ENCODE data around the gene PXK.

- no peak for TF ChIP-seq CTCF (conservative IDR thresholded peaks at IDR 0.05 in 1 of 2, IDR thresholded peaks at IDR 0.05 in 1 of 2; ENCODE audit: low read depth in 1 of 2, low read length in 2 of 2)
- no peak for TF ChIP-seq EZH2 (IDR thresholded peaks at IDR 0.05; ENCODE audit: low read length, missing control alignments)
These were observed 35.8 kb upstream of the PXK start for GRCh38 chr3:58296843-58297242.

Measured in fibroblast of lung (primary cell).